Smooth muscle cell (in vitro differentiated cells): Measurements from ENCODE around the gene CASP3. TPM values are rescaled to one million over a fixed set of nuclear protein-coding genes. Genes with fewer than 3 reads are reported as not detected.

Experiments used
- DNase-seq: peaks from one replicate; lab custom pipeline; 2025; ENCODE audit not compliant: unreplicated experiment; lab: John Stamatoyannopoulos, UW
- H2AFZ ChIP-seq: fragments of 200-600 bp; sonication (generic); 2 replicates; pipeline ENCODE4 v1.6.0; 2016; ENCODE audit warnings: antibody characterized with exemption, low read depth, mild to moderate bottlenecking
- H3F3A ChIP-seq: fragments of 200-600 bp; sonication (generic); 2 replicates; pipeline ENCODE4 v1.6.0; 2017; ENCODE audit warnings: antibody characterized with exemption, low read depth
- H3K27ac ChIP-seq: fragments of 200-600 bp; sonication (generic); 2 replicates; pipeline ENCODE4 v1.5.1; 2016; ENCODE audit warnings: low read depth, mild to moderate bottlenecking
- H3K27me3 ChIP-seq: fragments of 200-600 bp; sonication (generic); 2 replicates; pipeline ENCODE4 v1.6.1; 2016; ENCODE audit warnings: low read depth, mild to moderate bottlenecking
- H3K36me3 ChIP-seq: fragments of 200-600 bp; sonication (generic); 2 replicates; pipeline ENCODE4 v1.5.1; 2016; ENCODE audit warnings: low read depth
- H3K4me1 ChIP-seq: fragments of 200-600 bp; sonication (generic); 2 replicates; pipeline ENCODE4 v1.5.1; 2016; ENCODE audit warnings: low read depth
- H3K4me2 ChIP-seq: fragments of 200-600 bp; sonication (generic); 2 replicates; pipeline ENCODE4 v1.6.0; 2016; ENCODE audit warnings: mild to moderate bottlenecking
- H3K4me3 ChIP-seq: fragments of 200-600 bp; sonication (generic); 2 replicates; pipeline ENCODE4 v1.5.1; 2016; ENCODE audit warnings: mild to moderate bottlenecking
- H3K79me2 ChIP-seq: fragments of 200-600 bp; sonication (generic); 2 replicates; pipeline ENCODE4 v1.6.0; 2016; ENCODE audit warnings: low read depth, mild to moderate bottlenecking
- H3K9ac ChIP-seq: fragments of 200-600 bp; sonication (generic); 2 replicates; pipeline ENCODE4 v1.6.0; 2016; ENCODE audit warnings: low read depth
- H3K9me3 ChIP-seq: fragments of 200-600 bp; sonication (generic); replicated peaks from 2 replicates; pipeline ENCODE4 v1.5.1; 2016; ENCODE audit warnings: low read depth
- H4K20me1 ChIP-seq: fragments of 200-600 bp; sonication (generic); 2 replicates; pipeline ENCODE4 v1.6.0; 2016; ENCODE audit warnings: low read depth
- CTCF ChIP-seq: fragments of 200-600 bp; sonication (generic); IDR thresholded peaks from 2 replicates; pipeline ENCODE4 v1.5.1; 2017; ENCODE audit warnings: borderline replicate concordance, mild to moderate bottlenecking, antibody characterized with exemption; ENCODE audit not compliant: insufficient read depth, poor library complexity, severe bottlenecking
- WGBS: methylation state at CpG from one replicate; pipeline ENCODE4 v1.1.7; 2016; ENCODE audit warnings: low lambda C conversion rate; 5-methylcytosine and 5-hydroxymethylcytosine counted together
- polyA plus RNA-seq: library from polyadenylated mRNA; unstranded; fragments of >200 nt; fragmentation: Nextera tagmentation; extraction: Ambion mirVana; gene quantifications from 2 replicates; pipeline ENCODE4 v1.2.1, GENCODE V29; 2016
- total RNA-seq: library from RNA; depleted of rRNA; stranded (reverse); fragments of >200 nt; gene quantifications from 2 replicates; pipeline ENCODE4 v1.2.3, GENCODE V29; 2014

Gene CASP3
- total and polyA plus RNA-seq, 2 experiments from 2014 or later = 35.7 to 48.5 TPM

- peaks cover 47% of the 10 kb centered on the region for H4K20me1 ChIP-seq
- H3K9me3 ChIP-seq = no peaks in the 10 kb centered on the region
- H3F3A ChIP-seq = peaks cover 14% of the 10 kb centered on the region
- WGBS = 1% methylated on average over 6 of the region's 6 CpGs
- peak overlapping the region; percentile 98 for H3K4me3 ChIP-seq
- H3K9ac ChIP-seq = peak overlapping the region; percentile 93
- no peak for TF ChIP-seq CTCF
- H3K4me2 ChIP-seq = peak overlapping the region; percentile 94
- no peak for DNase-seq
- H2AFZ ChIP-seq = no peak overlapping the region
- H3K27ac ChIP-seq = peak overlapping the region; percentile 97
- H3K79me2 ChIP-seq = peaks cover 40% of the 10 kb centered on the region
- no peaks in the 10 kb centered on the region for H3K36me3 ChIP-seq
- peaks cover 34% of the 10 kb centered on the region for H3K4me1 ChIP-seq
- H3K27me3 ChIP-seq = no peaks in the 10 kb centered on the region
Measured at GRCh38 chr4:184648054-184648312, 1.3 kb downstream of the CASP3 start.

GRCh38 chr4:184647266-184648053, 1.8 kb downstream of the CASP3 start:
- WGBS = 46% methylated on average over 7 of the region's 7 CpGs
- no peak for DNase-seq
- no peak for TF ChIP-seq CTCF

GRCh38 chr4:184645904-184646610, 3.2 kb downstream of the CASP3 start:
- peaks cover 64% of the 10 kb centered on the region for H4K20me1 ChIP-seq
- peaks cover 14% of the 10 kb centered on the region for H3F3A ChIP-seq
- H2AFZ ChIP-seq = no peak overlapping the region
- H3K27ac ChIP-seq = no peak overlapping the region
- H3K36me3 ChIP-seq = no peaks in the 10 kb centered on the region
- H3K9me3 ChIP-seq = no peaks in the 10 kb centered on the region
- peaks cover 34% of the 10 kb centered on the region for H3K4me1 ChIP-seq
- H3K27me3 ChIP-seq = no peaks in the 10 kb centered on the region
- no peak overlapping the region for H3K4me3 ChIP-seq
- H3K79me2 ChIP-seq = peaks cover 59% of the 10 kb centered on the region
- no peak overlapping the region for H3K4me2 ChIP-seq
- WGBS = 83% methylated on average over 6 of the region's 6 CpGs
- no peak for TF ChIP-seq CTCF
- H3K9ac ChIP-seq = no peak overlapping the region
- no peak for DNase-seq

More at GRCh38 chr4:184647266-184648053, 1.8 kb downstream of the CASP3 start:
- H2AFZ ChIP-seq = no peak overlapping the region
- H3F3A ChIP-seq = peaks cover 14% of the 10 kb centered on the region
- peak overlapping the region; percentile 94 for H3K4me2 ChIP-seq
- no peaks in the 10 kb centered on the region for H3K27me3 ChIP-seq
- H3K9ac ChIP-seq = peak overlapping the region; percentile 93
- H3K79me2 ChIP-seq = peaks cover 45% of the 10 kb centered on the region
- no peaks in the 10 kb centered on the region for H3K36me3 ChIP-seq
- H3K4me1 ChIP-seq = peaks cover 34% of the 10 kb centered on the region
- H4K20me1 ChIP-seq = peaks cover 51% of the 10 kb centered on the region
- peak overlapping the region; percentile 98 for H3K4me3 ChIP-seq
- H3K27ac ChIP-seq = peak overlapping the region; percentile 97
- no peaks in the 10 kb centered on the region for H3K9me3 ChIP-seq
